HG03575 (cell line): ENCODE results near the gene EGLN3.

Experiments
- ATAC-seq: cut with Tn5 transposase; IDR thresholded peaks from one replicate; pipeline ENCODE4 v1.9.1; 2021; ENCODE audit not compliant: unreplicated experiment, insufficient number of reproducible peaks, low FRiP score; ENCODE audit errors: extremely low read depth

The EGLN3 gene

GRCh38 chr14:33924566-33925100, 26.2 kb downstream of the EGLN3 start:
- no peak for ATAC-seq

- no peak for ATAC-seq
Observed at GRCh38 chr14:33922125-33922524, 28.7 kb downstream of the EGLN3 start.

- ATAC-seq: no peak
Observed at GRCh38 chr14:33918256-33918655, 32.6 kb downstream of the EGLN3 start.

GRCh38 chr14:33917661-33918060, 33.2 kb downstream of the EGLN3 start:
- ATAC-seq: no peak

- ATAC-seq: no peak
Observed at GRCh38 chr14:33916663-33917565, 34.0 kb downstream of the EGLN3 start.

- no peak for ATAC-seq
Observed at GRCh38 chr14:33915682-33916081, 35.2 kb downstream of the EGLN3 start.

GRCh38 chr14:33914676-33915516, 36.0 kb downstream of the EGLN3 start:
- no peak for ATAC-seq

- ATAC-seq: no peak
Observed at GRCh38 chr14:33911046-33911445, 39.8 kb downstream of the EGLN3 start.

GRCh38 chr14:33910435-33910834, 40.4 kb downstream of the EGLN3 start:
- no peak for ATAC-seq

- ATAC-seq: no peak
Observed at GRCh38 chr14:33909380-33910084, 41.3 kb downstream of the EGLN3 start.

GRCh38 chr14:33908540-33909223, 42.2 kb downstream of the EGLN3 start:
- ATAC-seq: no peak

- no peak for ATAC-seq
Observed at GRCh38 chr14:33906968-33907367, 43.9 kb downstream of the EGLN3 start.

- no peak for ATAC-seq
Observed at GRCh38 chr14:33904609-33905008, 46.3 kb downstream of the EGLN3 start.

GRCh38 chr14:33903369-33903768, 47.5 kb downstream of the EGLN3 start:
- no peak for ATAC-seq

- no peak for ATAC-seq
Observed at GRCh38 chr14:33902363-33902762, 48.5 kb downstream of the EGLN3 start.

GRCh38 chr14:33901426-33902155, 49.3 kb downstream of the EGLN3 start:
- ATAC-seq: no peak

- ATAC-seq: no peak
Observed at GRCh38 chr14:33900706-33901105, 50.2 kb downstream of the EGLN3 start.

- no peak for ATAC-seq
Observed at GRCh38 chr14:33899723-33900341, 51.0 kb downstream of the EGLN3 start.
